Measurements from ENCODE around the gene SLC46A1. TPM values are rescaled to one million over a fixed set of nuclear protein-coding genes. Genes with fewer than 3 reads are reported as not detected.

The SLC46A1 gene
- total and polyA plus RNA-seq, 2 of the 8 experiments (the other 6 are each of a cell fraction or from before 2014, with no cell fraction given), result 5.3 to 8.7 TPM

DNA sequence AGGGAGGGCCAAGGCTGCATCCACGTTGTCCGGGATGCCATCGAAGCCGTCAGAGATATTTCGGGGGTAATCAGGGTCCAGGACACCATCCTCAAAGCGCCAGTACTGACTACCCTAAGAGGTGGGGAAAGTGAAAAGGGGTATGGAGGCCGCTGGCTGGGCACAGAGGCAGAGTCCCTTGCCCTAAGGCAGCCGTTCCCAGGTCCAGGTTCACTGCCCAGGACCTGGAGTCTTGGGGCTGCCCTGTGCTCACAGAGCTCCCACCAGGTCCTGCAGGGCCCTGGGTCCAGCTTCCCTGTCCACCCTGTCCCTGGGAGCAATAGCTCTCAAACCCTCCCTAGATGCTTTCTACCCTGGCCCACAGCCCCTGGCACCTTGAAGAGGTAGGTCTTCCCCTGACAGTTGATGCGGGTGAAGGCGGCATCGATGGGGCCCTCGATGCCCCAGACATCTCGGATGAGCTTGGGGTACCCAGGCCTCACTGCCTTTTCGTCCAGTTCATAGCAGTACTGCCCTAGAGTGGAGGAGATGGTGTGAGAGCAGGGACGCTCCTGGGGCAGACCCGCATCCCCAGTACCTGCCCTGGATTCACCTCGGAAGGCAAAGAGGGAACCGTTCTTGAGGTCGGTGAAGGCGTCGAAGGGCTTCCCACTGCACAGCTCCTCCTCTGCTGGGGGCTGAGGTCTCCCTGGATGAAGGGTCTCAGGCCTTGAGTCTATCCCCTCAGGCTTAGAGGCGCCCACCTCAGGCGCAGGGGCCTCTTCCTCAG, 36.9 kb downstream of the SLC46A1 start (continued):
- TF ChIP-seq, protein P1, sequence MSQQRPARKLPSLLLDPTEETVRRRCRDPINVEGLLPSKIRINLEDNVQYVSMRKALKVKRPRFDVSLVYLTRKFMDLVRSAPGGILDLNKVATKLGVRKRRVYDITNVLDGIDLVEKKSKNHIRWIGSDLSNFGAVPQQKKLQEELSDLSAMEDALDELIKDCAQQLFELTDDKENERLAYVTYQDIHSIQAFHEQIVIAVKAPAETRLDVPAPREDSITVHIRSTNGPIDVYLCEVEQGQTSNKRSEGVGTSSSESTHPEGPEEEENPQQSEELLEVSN (IDR thresholded peaks at IDR 0.05), result no peak
- no peak for TF ChIP-seq KDM4A (IDR thresholded peaks at IDR 0.05; ENCODE audit: low read depth, low read length, severe bottlenecking)
